ENCODE data around the gene RBFA.

RBFA gene

DNA sequence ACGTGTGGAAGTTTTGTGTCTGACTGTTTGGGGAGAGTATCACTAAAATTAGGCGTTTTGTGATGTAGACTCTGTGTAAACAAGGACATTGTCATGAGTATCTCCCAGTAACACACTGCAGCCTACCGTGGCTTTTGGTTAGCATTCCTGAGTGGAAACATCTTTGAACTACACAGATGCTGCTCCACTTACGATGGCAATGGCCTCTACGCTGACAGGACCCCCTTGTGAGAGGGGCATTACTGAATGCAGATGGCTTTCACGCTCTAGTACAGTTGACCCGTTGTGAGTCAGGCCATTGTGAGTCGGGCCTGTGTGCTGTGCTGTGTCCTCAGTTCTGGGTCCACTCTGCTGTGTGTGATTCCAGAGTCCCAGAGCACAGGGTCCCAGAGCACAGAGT lies 40.5 kb downstream of the RBFA start:
- DNase-seq (ENCODE audit: low read depth), result no peak

DNA sequence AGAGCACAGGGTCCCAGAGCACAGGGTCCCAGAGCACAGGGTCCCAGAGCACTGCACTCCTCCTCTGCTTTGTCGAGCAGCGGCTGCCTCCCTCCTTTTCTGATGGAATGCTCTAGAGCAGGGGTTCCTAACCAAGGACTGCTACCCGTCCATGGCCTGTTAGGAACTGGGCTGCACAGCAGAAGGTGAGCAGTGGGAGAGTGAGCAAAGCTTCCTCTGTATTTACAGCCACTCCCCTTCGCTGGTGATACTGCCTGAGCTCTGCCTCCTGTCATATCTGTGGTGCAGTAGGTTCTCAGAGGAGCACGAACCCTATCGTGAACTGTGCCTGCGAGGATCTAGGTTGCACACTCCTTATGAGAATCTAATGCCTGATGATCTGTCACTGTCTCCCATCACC lies 41.7 kb downstream of the RBFA start:
- DNase-seq (ENCODE audit: low read depth), result no peak

DNA sequence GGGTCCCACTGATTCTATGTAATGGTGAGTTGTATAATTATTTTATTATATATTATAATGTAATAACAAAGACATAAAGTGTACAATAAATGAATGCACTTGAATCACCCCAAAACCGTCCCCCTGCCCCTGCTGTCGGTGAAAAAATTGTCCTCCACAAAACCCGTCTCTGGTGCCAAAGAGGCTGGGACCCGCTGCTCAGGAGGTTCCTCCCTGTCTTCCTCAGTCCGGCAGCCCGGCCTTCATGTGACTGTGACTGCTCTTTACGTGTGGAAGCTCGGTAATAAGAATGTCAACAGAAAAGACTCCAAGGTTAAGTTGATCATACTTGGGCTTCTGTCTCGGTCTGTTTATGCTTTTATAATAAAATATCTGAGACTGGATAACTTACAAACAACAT lies 42.1 kb downstream of the RBFA start:
- no peak for DNase-seq (ENCODE audit: low read depth)

DNA sequence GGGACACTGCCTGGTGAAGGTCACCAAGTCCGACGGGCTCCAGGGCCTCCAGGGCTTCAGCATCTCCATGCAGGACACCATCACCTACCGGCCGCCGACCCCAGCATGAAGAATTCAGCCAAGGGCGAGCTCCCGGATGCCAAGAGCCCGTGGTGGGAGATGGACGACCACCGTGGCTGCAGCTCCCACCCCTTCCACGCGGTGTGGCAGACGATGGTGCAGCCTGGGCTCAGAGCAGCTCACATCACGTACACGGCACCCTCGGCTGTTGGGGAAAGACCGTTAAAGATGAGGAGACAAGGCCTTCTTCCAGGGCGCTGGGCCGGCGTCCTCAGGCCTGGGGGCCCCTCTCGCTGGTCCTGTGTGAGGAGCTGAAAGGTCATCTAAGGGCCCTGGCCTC lies 43.6 kb downstream of the RBFA start:
- DNase-seq (ENCODE audit: low read depth), result no peak
